WTC11 (cell line): ENCODE results near the gene FNDC3B. TPM values are rescaled to one million over a fixed set of nuclear protein-coding genes. Genes with fewer than 3 reads are reported as not detected.

Experiments
- ATAC-seq: fragments of 200-7000 bp; cut with Tn5 transposase; 2 replicates; pipeline ENCODE4 v1.10.0; 2021; ENCODE audit warnings: mild to moderate bottlenecking, moderate library complexity
- CTCF ChIA-PET: fragments of 300-600 bp; sonication (Branson Sonifier 250); formaldehyde crosslinking; loops from one replicate; lab custom pipeline; 2021; ENCODE audit warnings: antibody characterized with exemption; lab: Charles Lee
- POLR2A ChIA-PET: fragments of 350-600 bp; sonication (Branson Sonifier 250); formaldehyde crosslinking; loops from one replicate; lab custom pipeline; 2021; ENCODE audit warnings: antibody characterized with exemption; lab: Charles Lee
- DNase-seq: peaks from one replicate; pipeline ENCODE4 v3.0.0; 2021; ENCODE audit warnings: low spot score
- H3K27ac Mint-ChIP-seq: 2 replicates; pipeline ENCODE4 v1.8.0; 2021; ENCODE audit warnings: mixed read lengths
- H3K27me3 Mint-ChIP-seq: 2 replicates; pipeline ENCODE4 v1.8.0; 2021; ENCODE audit warnings: low read depth, mild to moderate bottlenecking, moderate library complexity, mixed read lengths
- H3K36me3 Mint-ChIP-seq: 2 replicates; pipeline ENCODE4 v1.8.0; 2021; ENCODE audit warnings: mixed read lengths
- H3K4me1 Mint-ChIP-seq: 2 replicates; pipeline ENCODE4 v1.8.0; 2022; ENCODE audit warnings: mixed read lengths
- H3K4me3 Mint-ChIP-seq: 2 replicates; pipeline ENCODE4 v1.8.0; 2021; ENCODE audit warnings: mild to moderate bottlenecking, moderate library complexity, mixed read lengths
- H3K9me3 Mint-ChIP-seq: 2 replicates; pipeline ENCODE4 v1.8.0; 2021; ENCODE audit warnings: mixed read lengths
- ELF4 ChIP-seq: sonication (generic); formaldehyde crosslinking; IDR thresholded peaks from 2 replicates; pipeline ENCODE4 v1.8.1; 2022; ENCODE audit warnings: low read depth, mild to moderate bottlenecking, moderate library complexity, missing genetic modification reagents
- FOXP1 ChIP-seq: sonication (generic); formaldehyde crosslinking; IDR thresholded peaks from 2 replicates; pipeline ENCODE4 v1.8.0; 2022; ENCODE audit warnings: missing genetic modification reagents, mild to moderate bottlenecking, moderate library complexity, borderline replicate concordance
- JUN ChIP-seq: sonication (generic); formaldehyde crosslinking; IDR thresholded peaks from 2 replicates; pipeline ENCODE4 v1.8.0; 2023; ENCODE audit warnings: mild to moderate bottlenecking, missing genetic modification reagents
- KAT7 ChIP-seq: sonication (generic); formaldehyde crosslinking; IDR thresholded peaks from 2 replicates; pipeline ENCODE4 v1.8.1; 2023; ENCODE audit warnings: missing genetic modification reagents, mild to moderate bottlenecking, borderline replicate concordance
- MXD4 ChIP-seq: fragments of 250-450 bp; sonication (Bioruptor Pico); IDR thresholded peaks from 2 replicates; pipeline ENCODE4 v1.8.0; 2021; ENCODE audit warnings: mild to moderate bottlenecking, moderate library complexity, borderline replicate concordance
- NFYB ChIP-seq: sonication (generic); formaldehyde crosslinking; conservative IDR thresholded peaks from 2 replicates; pipeline ENCODE4 v1.8.0; 2022; ENCODE audit warnings: low read depth, missing genetic modification reagents
- NR1H2 ChIP-seq: sonication (generic); formaldehyde crosslinking; IDR thresholded peaks from 2 replicates; pipeline ENCODE4 v1.9.0; 2021; ENCODE audit warnings: mild to moderate bottlenecking, moderate library complexity, missing genetic modification reagents
- SOX15 ChIP-seq: fragments of 250-450 bp; sonication (Bioruptor Pico); IDR thresholded peaks from 2 replicates; pipeline ENCODE4 v1.9.0; 2021; ENCODE audit warnings: mild to moderate bottlenecking
- TEAD1 ChIP-seq: sonication (generic); formaldehyde crosslinking; IDR thresholded peaks from 2 replicates; pipeline ENCODE4 v1.8.0; 2022; ENCODE audit warnings: mild to moderate bottlenecking, missing genetic modification reagents
- ZBTB43 ChIP-seq: sonication (generic); formaldehyde crosslinking; IDR thresholded peaks from 2 replicates; pipeline ENCODE4 v1.8.1; 2023; ENCODE audit warnings: mild to moderate bottlenecking, missing genetic modification reagents
- ZNF232 ChIP-seq: sonication (generic); formaldehyde crosslinking; IDR thresholded peaks from 2 replicates; pipeline ENCODE4 v1.8.0; 2022; ENCODE audit warnings: mild to moderate bottlenecking, missing genetic modification reagents
- ZNF317 ChIP-seq: sonication (generic); formaldehyde crosslinking; IDR thresholded peaks from 2 replicates; pipeline ENCODE4 v1.8.1; 2023; ENCODE audit warnings: low read depth, mild to moderate bottlenecking, moderate library complexity, missing genetic modification reagents, borderline replicate concordance
- ZNF396 ChIP-seq: fragments of 250-450 bp; sonication (Bioruptor Pico); IDR thresholded peaks from 2 replicates; pipeline ENCODE4 v1.8.0; 2021; ENCODE audit warnings: mild to moderate bottlenecking, moderate library complexity, borderline replicate concordance
- ZNF416 ChIP-seq: fragments of 250-450 bp; sonication (Bioruptor Pico); IDR thresholded peaks from 2 replicates; pipeline ENCODE4 v1.9.0; 2021; ENCODE audit warnings: mild to moderate bottlenecking, inconsistent platforms
- total RNA-seq: library from RNA; stranded (reverse); gene quantifications from 3 replicates; pipeline ENCODE4 v1.2.3, GENCODE V29; 2021
- TF ChIP-seq, protein P1 (sequence below): fragments of 250-450 bp; sonication (Bioruptor Pico); IDR thresholded peaks from 2 replicates; pipeline ENCODE4 v1.9.0; 2021; ENCODE audit warnings: moderate library complexity, mild to moderate bottlenecking, inconsistent platforms, borderline replicate concordance
- TF ChIP-seq, protein P2 (sequence below): fragments of 250-450 bp; sonication (Bioruptor Pico); IDR thresholded peaks from 2 replicates; pipeline ENCODE4 v1.9.0; 2021; ENCODE audit warnings: mild to moderate bottlenecking, borderline replicate concordance
- TF ChIP-seq, protein P3 (sequence below): sonication (generic); formaldehyde crosslinking; IDR thresholded peaks from 2 replicates; pipeline ENCODE4 v1.8.1; 2022; ENCODE audit warnings: mild to moderate bottlenecking, moderate library complexity, missing genetic modification reagents
- TF ChIP-seq, protein P4 (sequence below): sonication (generic); formaldehyde crosslinking; IDR thresholded peaks from 2 replicates; pipeline ENCODE4 v1.8.1; 2023; ENCODE audit warnings: mild to moderate bottlenecking, missing genetic modification reagents
- TF ChIP-seq, protein P5 (sequence below): fragments of 200-600 bp; IDR thresholded peaks from 2 replicates; pipeline ENCODE4 v1.8.0; 2022; ENCODE audit warnings: antibody characterized with exemption
- TF ChIP-seq, protein P6 (sequence below): fragments of 250-450 bp; sonication (Bioruptor Pico); conservative IDR thresholded peaks from 2 replicates; pipeline ENCODE4 v1.9.0; 2021; ENCODE audit warnings: mild to moderate bottlenecking

FNDC3B gene
- total RNA-seq, 1 experiment from 2014 or later = 42.8 TPM

DNA sequence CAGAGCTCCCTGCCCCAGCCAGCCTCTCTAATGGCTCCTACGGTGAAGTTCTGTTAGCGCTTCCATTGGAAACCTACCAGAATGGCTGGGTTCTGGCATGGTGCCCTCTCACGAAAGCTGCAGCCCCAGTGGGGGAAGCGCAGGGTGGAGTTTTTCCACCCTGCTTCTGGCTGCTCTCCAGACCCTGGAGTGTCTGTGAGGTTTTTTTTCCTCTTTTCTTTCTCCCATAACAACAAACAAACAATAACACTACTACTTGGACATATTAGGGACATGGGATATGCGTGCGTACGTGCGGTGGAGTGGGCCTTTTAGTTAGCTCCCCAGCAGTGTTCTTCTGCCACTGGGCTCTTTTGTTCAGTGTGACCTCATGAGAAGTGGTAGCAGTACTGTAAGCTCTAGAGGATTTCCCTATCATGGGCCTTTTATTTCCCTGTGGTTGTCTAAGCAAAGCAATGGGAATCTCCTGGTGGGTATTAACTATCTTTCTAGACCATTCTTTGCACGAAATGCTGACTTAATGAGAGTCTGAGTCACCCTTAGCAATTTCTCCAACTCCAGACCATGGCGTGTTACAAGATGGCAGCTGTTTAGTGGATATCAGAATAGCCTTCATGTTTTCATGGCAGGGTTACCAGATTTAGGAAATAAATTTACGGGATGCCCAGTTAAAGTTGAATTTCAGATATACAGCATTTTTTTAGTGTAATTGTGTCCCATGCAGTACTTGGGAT lies 161.9 kb downstream of the FNDC3B start:
- peaks cover 22% of the 10 kb centered on the region for H3K9me3 Mint-ChIP-seq
- H3K27ac Mint-ChIP-seq = peak overlapping the region; percentile 79; the same call in 1 of the 2 replicates
- DNase-seq (no peak), ATAC-seq (no peak)
- no peak overlapping the region for H3K4me3 Mint-ChIP-seq
- no peaks in the 10 kb centered on the region for H3K27me3 Mint-ChIP-seq
- H3K4me1 Mint-ChIP-seq = peaks cover 44% of the 10 kb centered on the region
- CTCF ChIA-PET = interaction anchor here (0.8 to 1.9 kb wide), 3 partner anchors 15 to 131 kb away, joined by 3 to 4 read pairs (median 4); no protein-coding TSS in a partner anchor
- peaks cover 28% of the 10 kb centered on the region for H3K36me3 Mint-ChIP-seq
- POLR2A ChIA-PET = interaction anchor here (0.6 kb wide), 1 partner anchor 39 kb away, joined by 9 read pairs; no protein-coding TSS in a partner anchor
- TF ChIP-seq, protein P1, sequence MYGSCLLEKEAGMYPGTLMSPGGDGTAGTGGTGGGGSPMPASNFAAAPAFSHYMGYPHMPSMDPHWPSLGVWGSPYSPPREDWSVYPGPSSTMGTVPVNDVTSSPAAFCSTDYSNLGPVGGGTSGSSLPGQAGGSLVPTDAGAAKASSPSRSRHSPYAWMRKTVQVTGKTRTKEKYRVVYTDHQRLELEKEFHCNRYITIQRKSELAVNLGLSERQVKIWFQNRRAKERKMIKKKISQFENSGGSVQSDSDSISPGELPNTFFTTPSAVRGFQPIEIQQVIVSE (CRISPR knock-in tag) = no peak
- TF ChIP-seq, protein P2, sequence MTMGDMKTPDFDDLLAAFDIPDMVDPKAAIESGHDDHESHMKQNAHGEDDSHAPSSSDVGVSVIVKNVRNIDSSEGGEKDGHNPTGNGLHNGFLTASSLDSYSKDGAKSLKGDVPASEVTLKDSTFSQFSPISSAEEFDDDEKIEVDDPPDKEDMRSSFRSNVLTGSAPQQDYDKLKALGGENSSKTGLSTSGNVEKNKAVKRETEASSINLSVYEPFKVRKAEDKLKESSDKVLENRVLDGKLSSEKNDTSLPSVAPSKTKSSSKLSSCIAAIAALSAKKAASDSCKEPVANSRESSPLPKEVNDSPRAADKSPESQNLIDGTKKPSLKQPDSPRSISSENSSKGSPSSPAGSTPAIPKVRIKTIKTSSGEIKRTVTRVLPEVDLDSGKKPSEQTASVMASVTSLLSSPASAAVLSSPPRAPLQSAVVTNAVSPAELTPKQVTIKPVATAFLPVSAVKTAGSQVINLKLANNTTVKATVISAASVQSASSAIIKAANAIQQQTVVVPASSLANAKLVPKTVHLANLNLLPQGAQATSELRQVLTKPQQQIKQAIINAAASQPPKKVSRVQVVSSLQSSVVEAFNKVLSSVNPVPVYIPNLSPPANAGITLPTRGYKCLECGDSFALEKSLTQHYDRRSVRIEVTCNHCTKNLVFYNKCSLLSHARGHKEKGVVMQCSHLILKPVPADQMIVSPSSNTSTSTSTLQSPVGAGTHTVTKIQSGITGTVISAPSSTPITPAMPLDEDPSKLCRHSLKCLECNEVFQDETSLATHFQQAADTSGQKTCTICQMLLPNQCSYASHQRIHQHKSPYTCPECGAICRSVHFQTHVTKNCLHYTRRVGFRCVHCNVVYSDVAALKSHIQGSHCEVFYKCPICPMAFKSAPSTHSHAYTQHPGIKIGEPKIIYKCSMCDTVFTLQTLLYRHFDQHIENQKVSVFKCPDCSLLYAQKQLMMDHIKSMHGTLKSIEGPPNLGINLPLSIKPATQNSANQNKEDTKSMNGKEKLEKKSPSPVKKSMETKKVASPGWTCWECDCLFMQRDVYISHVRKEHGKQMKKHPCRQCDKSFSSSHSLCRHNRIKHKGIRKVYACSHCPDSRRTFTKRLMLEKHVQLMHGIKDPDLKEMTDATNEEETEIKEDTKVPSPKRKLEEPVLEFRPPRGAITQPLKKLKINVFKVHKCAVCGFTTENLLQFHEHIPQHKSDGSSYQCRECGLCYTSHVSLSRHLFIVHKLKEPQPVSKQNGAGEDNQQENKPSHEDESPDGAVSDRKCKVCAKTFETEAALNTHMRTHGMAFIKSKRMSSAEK = no peak
- TF ChIP-seq, protein P3, sequence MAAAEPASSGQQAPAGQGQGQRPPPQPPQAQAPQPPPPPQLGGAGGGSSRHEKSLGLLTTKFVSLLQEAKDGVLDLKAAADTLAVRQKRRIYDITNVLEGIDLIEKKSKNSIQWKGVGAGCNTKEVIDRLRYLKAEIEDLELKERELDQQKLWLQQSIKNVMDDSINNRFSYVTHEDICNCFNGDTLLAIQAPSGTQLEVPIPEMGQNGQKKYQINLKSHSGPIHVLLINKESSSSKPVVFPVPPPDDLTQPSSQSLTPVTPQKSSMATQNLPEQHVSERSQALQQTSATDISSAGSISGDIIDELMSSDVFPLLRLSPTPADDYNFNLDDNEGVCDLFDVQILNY (CRISPR knock-in tag) = no peak
- TF ChIP-seq ZNF317 (CRISPR knock-in tag) = no peak
- no peak for TF ChIP-seq ZNF232
- TF ChIP-seq ZNF416 = no peak
- TF ChIP-seq, protein P4, sequence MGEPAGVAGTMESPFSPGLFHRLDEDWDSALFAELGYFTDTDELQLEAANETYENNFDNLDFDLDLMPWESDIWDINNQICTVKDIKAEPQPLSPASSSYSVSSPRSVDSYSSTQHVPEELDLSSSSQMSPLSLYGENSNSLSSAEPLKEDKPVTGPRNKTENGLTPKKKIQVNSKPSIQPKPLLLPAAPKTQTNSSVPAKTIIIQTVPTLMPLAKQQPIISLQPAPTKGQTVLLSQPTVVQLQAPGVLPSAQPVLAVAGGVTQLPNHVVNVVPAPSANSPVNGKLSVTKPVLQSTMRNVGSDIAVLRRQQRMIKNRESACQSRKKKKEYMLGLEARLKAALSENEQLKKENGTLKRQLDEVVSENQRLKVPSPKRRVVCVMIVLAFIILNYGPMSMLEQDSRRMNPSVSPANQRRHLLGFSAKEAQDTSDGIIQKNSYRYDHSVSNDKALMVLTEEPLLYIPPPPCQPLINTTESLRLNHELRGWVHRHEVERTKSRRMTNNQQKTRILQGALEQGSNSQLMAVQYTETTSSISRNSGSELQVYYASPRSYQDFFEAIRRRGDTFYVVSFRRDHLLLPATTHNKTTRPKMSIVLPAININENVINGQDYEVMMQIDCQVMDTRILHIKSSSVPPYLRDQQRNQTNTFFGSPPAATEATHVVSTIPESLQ = no peak
- TF ChIP-seq, protein P5, sequence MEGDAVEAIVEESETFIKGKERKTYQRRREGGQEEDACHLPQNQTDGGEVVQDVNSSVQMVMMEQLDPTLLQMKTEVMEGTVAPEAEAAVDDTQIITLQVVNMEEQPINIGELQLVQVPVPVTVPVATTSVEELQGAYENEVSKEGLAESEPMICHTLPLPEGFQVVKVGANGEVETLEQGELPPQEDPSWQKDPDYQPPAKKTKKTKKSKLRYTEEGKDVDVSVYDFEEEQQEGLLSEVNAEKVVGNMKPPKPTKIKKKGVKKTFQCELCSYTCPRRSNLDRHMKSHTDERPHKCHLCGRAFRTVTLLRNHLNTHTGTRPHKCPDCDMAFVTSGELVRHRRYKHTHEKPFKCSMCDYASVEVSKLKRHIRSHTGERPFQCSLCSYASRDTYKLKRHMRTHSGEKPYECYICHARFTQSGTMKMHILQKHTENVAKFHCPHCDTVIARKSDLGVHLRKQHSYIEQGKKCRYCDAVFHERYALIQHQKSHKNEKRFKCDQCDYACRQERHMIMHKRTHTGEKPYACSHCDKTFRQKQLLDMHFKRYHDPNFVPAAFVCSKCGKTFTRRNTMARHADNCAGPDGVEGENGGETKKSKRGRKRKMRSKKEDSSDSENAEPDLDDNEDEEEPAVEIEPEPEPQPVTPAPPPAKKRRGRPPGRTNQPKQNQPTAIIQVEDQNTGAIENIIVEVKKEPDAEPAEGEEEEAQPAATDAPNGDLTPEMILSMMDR = no peak
- no peak for TF ChIP-seq NR1H2 (CRISPR knock-in tag)
- no peak for TF ChIP-seq KAT7 (CRISPR knock-in tag)
- no peak for TF ChIP-seq ELF4 (CRISPR knock-in tag)
- TF ChIP-seq ZNF396 (CRISPR knock-in tag) = no peak
- TF ChIP-seq SOX15 = no peak

DNA sequence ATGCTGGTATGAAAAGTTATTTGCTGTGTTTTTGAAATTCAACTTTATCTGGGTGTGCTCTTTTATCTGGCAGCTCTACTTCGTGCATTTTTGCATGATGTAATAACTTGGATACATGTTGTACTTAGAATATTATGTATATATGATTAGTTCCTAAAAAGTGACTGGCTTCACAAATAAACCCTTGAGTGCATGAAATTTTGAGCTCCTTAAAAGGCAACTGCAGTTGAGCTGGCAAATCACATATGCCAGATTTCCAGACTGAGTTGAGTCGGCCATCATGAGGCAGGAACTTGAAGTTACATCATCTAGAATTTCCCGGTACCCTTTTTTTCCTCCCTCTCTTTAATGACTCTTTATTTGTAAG lies 162.5 kb downstream of the FNDC3B start:
- Mint-ChIP-seq H3K9me3 (peaks cover 25% of the 10 kb centered on the region), H3K36me3 (peaks cover 30% of the 10 kb centered on the region), H3K27me3 (no peaks in the 10 kb centered on the region), H3K4me3 (no peak overlapping the region), H3K4me1 (peaks cover 40% of the 10 kb centered on the region), H3K27ac (peak overlapping the region; percentile 51)
- no peak for DNase-seq
- CTCF ChIA-PET = interaction anchor here (0.6 to 1.9 kb wide), 3 partner anchors 16 to 70 kb away, joined by 3 to 4 read pairs (median 3); no protein-coding TSS in a partner anchor
- POLR2A ChIA-PET = no interaction called here
- TF ChIP-seq ZBTB43 (CRISPR knock-in tag) (no peak), JUN (CRISPR knock-in tag) (no peak), TEAD1 (CRISPR knock-in tag) (no peak), ZNF396 (CRISPR knock-in tag) (no peak), FOXP1 (no peak), MXD4 (CRISPR knock-in tag) (no peak), NFYB (CRISPR knock-in tag) (no peak)
- TF ChIP-seq, protein P6, sequence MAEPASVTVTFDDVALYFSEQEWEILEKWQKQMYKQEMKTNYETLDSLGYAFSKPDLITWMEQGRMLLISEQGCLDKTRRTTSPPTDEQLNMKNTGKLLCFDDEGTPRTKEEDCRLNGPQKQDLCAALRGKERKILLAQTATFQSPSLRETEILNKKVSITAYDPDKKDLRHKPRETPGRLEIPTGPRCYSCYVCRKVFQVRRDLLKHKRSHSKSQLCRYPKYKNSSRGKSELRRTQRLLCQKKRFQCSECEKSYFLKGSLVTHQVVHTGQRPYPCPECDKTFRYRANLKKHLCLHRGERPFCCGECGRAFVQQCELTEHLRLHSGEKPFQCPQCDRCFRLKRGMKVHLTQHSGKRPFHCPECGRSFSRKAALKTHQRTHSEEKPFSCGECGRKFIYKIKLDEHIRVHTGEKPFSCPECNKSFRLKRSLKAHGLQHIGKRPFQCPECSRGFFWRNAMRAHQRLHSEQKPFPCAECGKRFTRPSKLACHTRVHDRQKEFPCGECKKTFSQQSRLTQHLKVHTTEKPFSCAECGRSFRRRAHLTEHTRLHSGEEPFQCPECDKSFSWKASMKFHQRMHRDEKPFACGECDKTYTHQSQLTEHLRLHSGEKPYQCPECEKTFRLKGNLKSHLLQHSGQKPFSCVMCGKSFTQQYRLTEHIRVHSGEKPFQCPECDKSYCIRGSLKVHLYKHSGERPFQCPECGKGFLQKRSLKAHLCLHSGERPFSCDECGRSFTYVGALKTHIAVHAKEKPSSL (CRISPR knock-in tag) = no peak
- TF ChIP-seq, protein P1 (CRISPR knock-in tag) = no peak
- ATAC-seq = no peak
